ENCODE measurements around the gene NEURL1. TPM values are rescaled to one million over a fixed set of nuclear protein-coding genes. Genes with fewer than 3 reads are reported as not detected.
A peak's percentile ranks its signal among the peaks of the same experiment; 100 is the strongest.

The NEURL1 gene
- total and polyA plus RNA-seq, 4 experiments from 2014 or later, result 0.76 to 0.96 (median 0.83) TPM

DNA sequence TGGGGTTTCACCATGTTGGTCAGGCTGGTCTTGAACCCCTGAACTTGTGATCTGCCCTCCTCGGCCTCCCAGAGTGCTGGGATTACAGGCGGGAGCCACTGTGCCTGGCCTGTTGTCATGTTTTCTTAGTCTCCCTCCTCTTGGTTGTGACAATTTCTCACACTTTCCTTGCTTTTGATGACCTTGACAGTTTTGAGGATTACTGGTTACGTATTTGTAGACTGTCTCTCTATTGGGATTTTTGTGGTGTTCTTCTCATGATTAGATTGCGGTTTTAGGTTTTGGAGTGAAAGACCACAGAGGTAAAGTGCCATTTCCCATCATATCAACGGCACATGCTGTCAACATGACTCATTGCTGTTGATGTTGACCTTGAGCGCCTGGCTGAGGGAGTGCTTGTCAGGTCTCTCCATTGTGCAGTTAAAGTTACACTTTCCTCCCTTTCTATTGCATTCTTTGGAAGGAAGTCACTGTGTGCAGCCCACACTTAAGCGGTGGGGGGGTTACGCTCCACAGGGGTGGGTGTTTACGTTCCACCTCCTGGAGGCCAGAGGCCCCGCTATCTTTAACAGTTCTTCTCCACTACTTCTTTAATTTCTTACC is 10.8 kb downstream of the NEURL1 start:
- Mint-ChIP-seq H3K27me3 (peaks cover 12 to 16% of the 10 kb centered on the region in 2 donors), H3K27ac (peak overlapping the region in 4 of 7 donors; percentile 7 to 80 (median 25)), H3K9me3 (no peaks in the 10 kb centered on the region), H3K4me3 (peak overlapping the region in 2 of 8 donors; percentile 13 to 63), H3K4me1 (peaks cover 5 to 15% (median 12%) of the 10 kb centered on the region in 4 donors), H3K36me3 (no peaks in the 10 kb centered on the region)
- peaks cover 12% of the 10 kb centered on the region for H3K4me1 ChIP-seq (ENCODE audit: insufficient read depth, low read length)
- intact Hi-C loops (cut with micrococcal nuclease), result no loop called here
- ChIA-PET POLR2A (ENCODE audit: partially characterized antibody) (interaction anchor here (0.7 kb wide), 1 partner anchor 1663 kb away, joined by 3 read pairs; no protein-coding TSS in a partner anchor), CTCF (ENCODE audit: partially characterized antibody) (interaction anchor here (0.7 to 2.5 kb wide), 5 partner anchors 9 to 118 kb away, joined by 3 to 7 read pairs (median 6); no protein-coding TSS in a partner anchor)
- H3K9me3 ChIP-seq (ENCODE audit: control insufficient read depth in 1 of 2, low read length in 2 of 2), result no peaks in the 10 kb centered on the region
- no peak overlapping the region for H3K4me3 ChIP-seq (ENCODE audit: low read length in 2 of 2)
- H3K27ac ChIP-seq (ENCODE audit: low read depth, low read length), result no peak overlapping the region
- no peaks in the 10 kb centered on the region for H3K36me3 ChIP-seq (ENCODE audit: insufficient read depth, low read length)
- no peaks in the 10 kb centered on the region for H3K27me3 ChIP-seq (ENCODE audit: insufficient read depth, low read length)
- DNase-seq, result peak; percentile 26 to 76 (median 29)

DNA sequence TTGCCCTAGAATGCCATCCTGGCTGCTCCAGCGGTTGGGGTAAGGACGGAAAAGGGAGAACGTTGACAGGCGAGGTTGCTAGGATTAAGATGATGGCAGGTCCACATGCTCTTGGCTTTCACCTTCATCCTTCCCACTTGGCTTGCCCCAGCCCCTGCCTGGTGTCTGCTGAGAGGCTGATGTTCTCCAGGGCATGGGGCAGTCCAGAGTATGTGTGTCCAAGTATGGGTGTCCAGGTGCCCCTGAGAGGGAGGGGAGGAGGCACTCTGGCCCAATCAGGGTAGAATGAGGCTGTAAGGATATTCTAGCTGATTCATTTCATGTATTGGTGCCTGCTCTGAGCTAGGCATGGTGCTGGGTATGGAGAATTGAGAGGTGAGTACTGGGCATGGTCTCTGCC is 12.6 kb downstream of the NEURL1 start:
- Histone ChIP-seq H3K4me3 (ENCODE audit: low read length in 2 of 2) (no peak overlapping the region), H3K9me3 (ENCODE audit: control insufficient read depth in 1 of 2, low read length in 2 of 2) (no peaks in the 10 kb centered on the region), H3K4me1 (ENCODE audit: insufficient read depth, low read length) (peaks cover 12% of the 10 kb centered on the region), H3K27ac (ENCODE audit: low read depth, low read length) (no peak overlapping the region), H3K27me3 (ENCODE audit: insufficient read depth, low read length) (no peaks in the 10 kb centered on the region), H3K36me3 (ENCODE audit: insufficient read depth, low read length) (no peaks in the 10 kb centered on the region)
- CTCF ChIA-PET (ENCODE audit: partially characterized antibody), result interaction anchor here (1.4 kb wide), 1 partner anchor 20 kb away, joined by 4 read pairs; no protein-coding TSS in a partner anchor
- peaks cover 5 to 15% (median 12%) of the 10 kb centered on the region in 4 donors for H3K4me1 Mint-ChIP-seq
- H3K4me3 Mint-ChIP-seq, result no peak overlapping the region
- H3K36me3 Mint-ChIP-seq, result no peaks in the 10 kb centered on the region
- POLR2A ChIA-PET (ENCODE audit: partially characterized antibody), result no interaction called here
- no peak for DNase-seq
- intact Hi-C loops (cut with micrococcal nuclease), result no loop called here
- H3K9me3 Mint-ChIP-seq, result no peaks in the 10 kb centered on the region
- peaks cover 5 to 14% of the 10 kb centered on the region in 2 donors for H3K27me3 Mint-ChIP-seq
- peak overlapping the region in 1 of 7 donors; percentile 25 for H3K27ac Mint-ChIP-seq

DNA sequence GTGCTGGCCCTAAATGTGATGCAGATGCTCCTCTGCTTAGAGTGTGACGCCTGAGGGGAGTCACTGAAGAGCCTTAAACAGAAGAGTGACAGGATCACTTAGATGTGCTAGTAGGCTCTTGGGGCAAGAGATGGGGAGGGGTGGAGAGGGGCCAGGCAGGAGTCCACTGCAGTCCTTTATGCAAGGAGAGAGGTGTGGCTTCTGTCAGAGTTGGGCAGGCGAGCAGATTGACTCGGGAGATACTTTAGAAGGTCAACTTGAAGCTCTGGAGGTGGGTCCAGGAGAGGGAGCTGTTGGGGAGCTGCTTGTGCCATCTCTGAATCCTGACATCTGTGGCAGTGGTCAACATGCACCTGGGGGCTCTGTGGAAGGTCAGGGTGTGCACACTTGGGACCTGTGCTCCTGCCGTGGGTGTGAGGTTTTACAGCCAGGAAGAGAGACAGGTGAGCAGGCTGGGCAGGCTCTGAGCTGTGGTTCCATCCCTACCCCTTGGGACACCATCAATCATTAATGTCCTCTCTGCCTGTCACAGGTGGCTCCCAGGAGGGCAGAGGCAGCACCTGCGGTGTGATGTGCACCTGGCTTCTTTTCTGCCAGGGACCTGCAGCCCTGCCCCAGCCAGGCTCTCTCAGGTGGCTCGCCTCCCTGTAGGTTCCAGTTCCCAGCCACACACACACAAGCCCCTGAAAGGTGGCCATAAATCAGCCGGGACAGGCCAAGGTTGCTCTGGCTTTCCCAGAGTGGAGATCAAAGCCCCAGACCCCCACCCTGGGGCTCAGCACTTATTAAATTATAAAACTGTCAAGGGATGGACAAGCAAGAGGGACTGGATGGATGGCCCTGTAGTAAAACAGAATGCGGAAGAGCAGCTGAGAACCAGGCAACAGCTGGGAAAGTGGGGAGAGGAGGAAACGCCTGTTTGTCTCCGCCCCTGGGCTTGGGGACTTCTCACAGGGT is 14.0 kb downstream of the NEURL1 start:
- H3K27ac Mint-ChIP-seq, result no peak overlapping the region
- POLR2A ChIA-PET (ENCODE audit: partially characterized antibody), result interaction anchor here (0.6 kb wide), 1 partner anchor 14 kb away, joined by 3 read pairs; the partner anchor contains the start of gene NEURL1
- CTCF ChIA-PET (ENCODE audit: partially characterized antibody), result no interaction called here
- no peaks in the 10 kb centered on the region for H3K9me3 Mint-ChIP-seq
- no peak overlapping the region for H3K4me3 Mint-ChIP-seq
- H3K36me3 Mint-ChIP-seq, result no peaks in the 10 kb centered on the region
- Histone ChIP-seq H3K36me3 (ENCODE audit: insufficient read depth, low read length) (no peaks in the 10 kb centered on the region), H3K4me3 (ENCODE audit: low read length in 2 of 2) (no peak overlapping the region), H3K9me3 (ENCODE audit: control insufficient read depth in 1 of 2, low read length in 2 of 2) (no peaks in the 10 kb centered on the region), H3K4me1 (ENCODE audit: insufficient read depth, low read length) (peaks cover 12% of the 10 kb centered on the region), H3K27me3 (ENCODE audit: insufficient read depth, low read length) (no peaks in the 10 kb centered on the region), H3K27ac (ENCODE audit: low read depth, low read length) (no peak overlapping the region)
- intact Hi-C loops (cut with micrococcal nuclease), result no loop called here
- peaks cover 5 to 15% (median 12%) of the 10 kb centered on the region in 4 donors for H3K4me1 Mint-ChIP-seq
- no peak for DNase-seq
- peaks cover 2 to 12% of the 10 kb centered on the region in 2 donors for H3K27me3 Mint-ChIP-seq

DNA sequence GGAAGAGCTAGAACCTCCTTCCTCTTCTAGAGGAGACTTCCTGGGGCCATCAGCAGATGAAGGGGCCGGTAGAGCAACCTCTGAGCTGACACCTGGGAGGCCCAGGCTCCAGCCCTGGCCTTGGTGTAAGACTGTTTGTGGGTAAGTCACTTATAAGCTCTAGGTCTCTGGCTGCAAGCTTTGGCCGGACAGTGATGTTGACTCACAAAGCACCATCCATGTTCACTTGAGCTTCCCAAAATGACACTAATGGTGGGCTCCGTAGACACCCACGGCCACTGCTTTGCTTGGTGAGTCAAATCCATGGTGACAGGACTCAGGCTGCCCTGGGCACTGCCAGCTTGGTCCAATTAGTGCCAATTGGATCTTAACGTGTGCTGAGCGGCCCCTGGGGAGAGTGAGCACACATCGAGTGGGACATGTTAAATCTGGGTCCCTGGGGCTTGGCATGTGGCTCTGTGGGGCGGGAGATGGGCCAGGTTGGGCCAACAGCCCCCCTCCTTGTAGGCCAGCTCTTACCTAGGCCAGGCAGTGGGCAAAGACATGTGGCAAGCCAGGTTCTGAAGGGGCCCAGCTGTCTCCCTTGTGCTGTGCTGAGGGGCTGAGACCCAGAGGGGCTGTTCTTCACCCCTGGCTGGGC is 16.7 kb downstream of the NEURL1 start:
- no peaks in the 10 kb centered on the region for H3K9me3 ChIP-seq (ENCODE audit: control insufficient read depth in 1 of 2, low read length in 2 of 2)
- intact Hi-C loops (cut with micrococcal nuclease), result no loop called here
- no peak overlapping the region for H3K27ac Mint-ChIP-seq
- no peak overlapping the region for H3K4me3 ChIP-seq (ENCODE audit: low read length in 2 of 2)
- POLR2A ChIA-PET (ENCODE audit: partially characterized antibody), result no interaction called here
- H3K36me3 ChIP-seq (ENCODE audit: insufficient read depth, low read length), result no peaks in the 10 kb centered on the region
- no peak for DNase-seq
- CTCF ChIA-PET (ENCODE audit: partially characterized antibody), result no interaction called here
- H3K9me3 Mint-ChIP-seq, result no peaks in the 10 kb centered on the region
- H3K27me3 Mint-ChIP-seq, result peaks cover 2 to 5% of the 10 kb centered on the region in 2 donors
- H3K4me1 Mint-ChIP-seq, result peaks cover 0 to 2% (median under 1%) of the 10 kb centered on the region in 4 donors
- H3K36me3 Mint-ChIP-seq, result no peaks in the 10 kb centered on the region
- no peaks in the 10 kb centered on the region for H3K27me3 ChIP-seq (ENCODE audit: insufficient read depth, low read length)
- no peak overlapping the region for H3K4me3 Mint-ChIP-seq
- no peak overlapping the region for H3K27ac ChIP-seq (ENCODE audit: low read depth, low read length)
- no peaks in the 10 kb centered on the region for H3K4me1 ChIP-seq (ENCODE audit: insufficient read depth, low read length)

DNA sequence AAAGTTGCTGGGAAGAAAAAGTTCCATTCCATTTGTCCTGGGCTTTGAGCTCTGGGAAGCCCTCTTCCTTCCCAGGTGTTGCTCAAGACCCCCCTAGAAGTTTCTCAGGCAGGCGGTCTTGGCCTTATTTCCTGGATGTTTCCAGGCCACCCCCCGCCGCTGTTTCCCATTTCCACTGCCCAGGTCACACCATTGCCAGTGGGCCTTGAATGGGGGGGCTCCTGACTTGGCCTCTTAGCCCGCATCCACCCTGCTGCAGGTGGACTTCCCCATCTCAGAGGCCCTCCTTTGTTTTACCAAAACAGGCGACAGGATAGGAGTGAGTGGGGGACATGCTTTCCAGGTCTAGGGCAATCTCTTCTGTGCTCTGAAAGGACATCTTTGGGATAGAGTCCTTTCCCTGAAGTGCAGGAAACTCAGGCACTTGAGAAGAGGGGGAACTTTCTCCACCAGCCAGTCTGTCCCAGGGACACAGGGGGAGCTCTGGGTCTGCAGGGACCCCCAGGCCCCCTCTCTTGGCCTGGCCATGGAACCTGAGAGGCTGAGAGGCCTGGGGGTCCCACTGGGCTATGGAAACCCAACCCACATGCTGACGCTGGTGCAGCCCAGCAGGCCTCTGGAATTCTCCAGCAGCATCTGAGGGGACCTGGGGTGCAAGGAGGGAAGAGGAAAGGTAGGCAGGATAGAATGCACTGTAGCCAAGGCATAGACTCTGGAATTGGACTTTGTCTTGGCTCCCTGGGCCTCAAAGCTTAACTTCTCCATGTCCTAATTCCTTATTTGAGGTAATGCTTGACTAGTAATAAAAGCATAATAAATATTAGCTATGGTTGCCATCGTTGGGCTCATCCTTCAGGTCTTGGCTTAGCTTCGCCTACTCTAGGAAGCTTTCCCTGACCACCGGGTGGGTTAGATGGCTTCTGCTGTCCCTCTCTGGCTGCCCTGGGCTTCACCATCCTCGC is 17.6 kb downstream of the NEURL1 start:
- no peaks in the 10 kb centered on the region for H3K27me3 ChIP-seq (ENCODE audit: insufficient read depth, low read length)
- H3K9me3 ChIP-seq (ENCODE audit: control insufficient read depth in 1 of 2, low read length in 2 of 2), result no peaks in the 10 kb centered on the region
- Mint-ChIP-seq H3K4me3 (no peak overlapping the region), H3K9me3 (no peaks in the 10 kb centered on the region), H3K27me3 (peaks cover 2 to 5% of the 10 kb centered on the region in 2 donors), H3K36me3 (no peaks in the 10 kb centered on the region), H3K4me1 (peaks cover 2 to 7% (median 5%) of the 10 kb centered on the region in 4 donors), H3K27ac (no peak overlapping the region)
- CTCF ChIA-PET (ENCODE audit: partially characterized antibody), result no interaction called here
- POLR2A ChIA-PET (ENCODE audit: partially characterized antibody), result no interaction called here
- intact Hi-C loops (cut with micrococcal nuclease), result no loop called here
- H3K4me1 ChIP-seq (ENCODE audit: insufficient read depth, low read length), result no peaks in the 10 kb centered on the region
- no peaks in the 10 kb centered on the region for H3K36me3 ChIP-seq (ENCODE audit: insufficient read depth, low read length)
- DNase-seq, result no peak
- H3K4me3 ChIP-seq (ENCODE audit: low read length in 2 of 2), result no peak overlapping the region
- no peak overlapping the region for H3K27ac ChIP-seq (ENCODE audit: low read depth, low read length)

DNA sequence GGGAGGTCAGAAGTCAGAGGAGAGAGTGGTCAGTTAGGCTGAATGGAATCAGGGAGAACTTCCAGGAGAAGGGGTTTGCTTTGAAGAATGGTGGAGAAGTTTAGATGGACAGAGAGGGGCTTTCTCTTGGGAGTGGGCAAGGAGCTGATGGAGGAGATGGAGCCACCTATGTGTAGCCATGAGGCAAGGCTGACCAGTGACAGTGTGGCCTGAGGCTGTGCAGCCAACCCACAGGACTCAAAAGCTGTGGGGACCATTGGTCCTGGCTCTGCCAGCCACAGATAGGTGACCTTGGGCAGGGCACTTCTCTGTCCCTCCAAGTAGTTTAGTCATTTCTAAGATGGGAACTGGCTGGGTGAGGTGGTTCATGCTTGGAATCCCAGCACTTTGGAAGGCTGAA is 18.7 kb downstream of the NEURL1 start:
- Mint-ChIP-seq H3K27ac (no peak overlapping the region), H3K36me3 (no peaks in the 10 kb centered on the region), H3K27me3 (peaks cover 2 to 5% of the 10 kb centered on the region in 2 donors), H3K4me3 (no peak overlapping the region), H3K4me1 (peaks cover 2 to 11% (median 4%) of the 10 kb centered on the region in 4 donors), H3K9me3 (no peaks in the 10 kb centered on the region)
- Histone ChIP-seq H3K36me3 (ENCODE audit: insufficient read depth, low read length) (no peaks in the 10 kb centered on the region), H3K4me3 (ENCODE audit: low read length in 2 of 2) (no peak overlapping the region), H3K27ac (ENCODE audit: low read depth, low read length) (no peak overlapping the region), H3K4me1 (ENCODE audit: insufficient read depth, low read length) (no peaks in the 10 kb centered on the region), H3K27me3 (ENCODE audit: insufficient read depth, low read length) (no peaks in the 10 kb centered on the region), H3K9me3 (ENCODE audit: control insufficient read depth in 1 of 2, low read length in 2 of 2) (no peaks in the 10 kb centered on the region)
- DNase-seq, result no peak
- intact Hi-C loops (cut with micrococcal nuclease), result no loop called here
- ChIA-PET CTCF (ENCODE audit: partially characterized antibody) (no interaction called here), POLR2A (ENCODE audit: partially characterized antibody) (no interaction called here)

Measured in CD4-positive, alpha-beta memory T cell (primary cell).